Measurements from ENCODE around the gene TFAP2A.

The TFAP2A gene

GRCh38 chr6:10412461-10413261 lies 2.2 kb downstream of the TFAP2A start:
- no peak for DNase-seq

- peak in 2 of 5 donors; percentile 21 to 63 for DNase-seq
Measured at GRCh38 chr6:10411971-10412460, 2.9 kb downstream of the TFAP2A start.

- no peak for DNase-seq
Measured at GRCh38 chr6:10411131-10411970, 3.5 kb downstream of the TFAP2A start.

DNA sequence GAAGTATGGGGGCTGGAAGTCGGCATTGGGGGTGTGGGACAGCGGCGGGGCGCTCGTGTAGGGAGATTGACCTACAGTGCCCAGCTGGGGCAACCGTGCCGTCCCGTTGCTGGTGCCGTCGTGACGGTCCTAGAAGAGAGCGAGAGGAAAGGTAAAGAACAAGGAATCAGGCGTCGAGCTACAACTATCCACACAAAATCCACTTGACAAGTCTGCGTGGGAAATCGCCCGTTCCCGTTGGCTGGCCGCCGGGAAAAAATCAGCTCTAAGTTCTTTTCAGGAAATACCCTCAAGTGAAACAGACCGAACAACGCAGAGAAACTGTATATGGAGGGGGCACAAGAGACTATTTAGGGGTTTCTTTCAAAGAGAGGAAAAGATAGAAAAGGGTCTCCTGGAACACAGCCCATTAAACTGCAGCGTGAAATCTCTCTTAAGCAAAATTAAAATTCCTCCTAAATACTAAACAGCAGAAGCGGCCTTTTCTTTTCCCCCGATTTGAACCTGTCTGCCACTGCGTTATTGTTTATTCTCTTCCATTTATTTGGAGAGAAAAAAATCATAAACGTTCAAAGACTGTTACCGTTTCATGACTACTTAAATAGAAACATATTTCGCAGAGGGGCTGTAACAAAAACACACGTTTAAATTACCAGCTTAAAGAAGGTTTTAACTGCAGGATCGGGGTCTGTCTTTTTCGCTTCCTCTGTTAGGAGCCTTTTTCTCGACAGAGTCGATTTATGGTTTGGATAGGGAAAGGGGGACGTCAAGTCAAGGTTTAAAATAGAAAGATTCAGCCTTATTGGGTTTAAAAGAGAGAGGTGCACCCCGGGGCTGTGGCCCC lies 4.4 kb downstream of the TFAP2A start:
- DNase-seq, result no peak

GRCh38 chr6:10409731-10410206 lies 5.1 kb downstream of the TFAP2A start:
- no peak for DNase-seq

DNA sequence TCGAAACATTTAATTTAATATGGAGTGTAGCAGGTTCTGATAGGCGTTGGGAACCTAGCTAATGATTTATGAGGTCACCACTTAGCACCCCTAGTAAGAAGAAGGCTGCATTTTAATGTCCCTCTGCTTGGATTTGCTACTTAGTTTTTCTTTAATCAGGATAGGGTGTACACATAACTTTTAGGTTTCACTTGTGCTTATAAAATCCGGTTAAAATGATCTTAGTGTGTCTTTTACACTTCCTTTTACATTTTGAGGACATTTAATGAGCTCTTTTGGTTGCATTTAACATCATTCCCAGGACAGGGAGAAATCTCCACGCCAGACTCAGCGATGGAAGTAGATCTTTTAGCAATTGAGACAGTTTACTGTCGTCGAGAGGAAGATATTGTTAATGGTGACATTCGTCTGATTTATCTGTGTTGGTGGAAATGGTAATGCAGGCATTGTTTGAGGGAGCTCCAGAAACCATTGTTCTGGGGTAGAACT lies 5.6 kb downstream of the TFAP2A start:
- DNase-seq, result no peak

GRCh38 chr6:10408457-10408856 lies 6.4 kb downstream of the TFAP2A start:
- no peak for DNase-seq

- DNase-seq, result no peak
Measured at GRCh38 chr6:10407674-10408054, 7.2 kb downstream of the TFAP2A start.

DNA sequence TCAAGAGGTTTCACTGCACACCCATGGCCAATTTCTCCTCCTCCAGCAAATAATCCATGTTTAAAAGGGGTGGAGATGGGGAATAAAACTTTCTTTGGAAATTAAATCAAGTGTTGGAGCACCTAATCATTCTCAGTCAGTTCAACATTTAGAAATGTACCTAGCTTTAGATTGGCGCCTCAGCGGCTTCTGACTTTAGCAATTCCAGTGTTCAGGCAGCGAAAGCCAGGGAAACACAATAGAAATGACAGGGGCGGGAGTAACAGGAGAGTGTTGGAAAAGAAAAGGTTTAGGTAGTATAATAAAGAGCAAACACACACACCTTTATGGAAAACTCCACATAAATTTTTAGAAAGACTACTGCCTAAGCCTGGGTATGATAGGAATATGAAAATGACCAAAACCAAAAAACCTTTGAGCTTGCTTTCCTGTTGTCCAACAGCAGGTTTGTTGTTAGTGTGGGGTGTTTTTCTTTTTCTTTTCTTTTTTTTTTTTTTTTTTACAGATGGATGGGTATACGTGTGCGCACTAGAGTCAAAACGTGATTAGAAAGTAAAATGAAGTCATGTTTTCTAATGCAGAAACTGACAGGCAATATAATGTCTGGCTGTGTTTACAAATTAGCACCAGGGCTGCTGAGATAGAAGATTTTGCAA lies 7.7 kb downstream of the TFAP2A start:
- DNase-seq, result no peak

DNA sequence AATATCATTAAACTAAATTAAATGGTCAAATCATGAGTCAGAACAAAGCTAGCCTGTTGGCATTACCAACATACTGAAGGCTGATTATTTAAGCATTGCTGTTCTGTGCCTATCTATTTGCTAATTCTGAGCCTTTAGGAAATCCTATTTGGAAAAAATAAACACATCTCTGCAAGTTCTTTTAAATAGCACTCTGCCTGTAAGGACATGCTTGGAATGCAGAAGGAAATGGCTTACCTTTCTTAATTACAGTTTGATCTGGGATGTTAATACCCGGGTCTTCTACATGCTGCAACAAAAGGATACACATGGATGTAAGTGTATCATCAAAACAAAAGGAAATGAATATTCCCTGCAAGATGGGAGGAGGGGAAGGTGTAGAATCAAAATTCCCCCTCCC lies 8.3 kb downstream of the TFAP2A start:
- DNase-seq, result no peak

- no peak for DNase-seq
Measured at GRCh38 chr6:10405513-10405900, 9.4 kb downstream of the TFAP2A start.

DNA sequence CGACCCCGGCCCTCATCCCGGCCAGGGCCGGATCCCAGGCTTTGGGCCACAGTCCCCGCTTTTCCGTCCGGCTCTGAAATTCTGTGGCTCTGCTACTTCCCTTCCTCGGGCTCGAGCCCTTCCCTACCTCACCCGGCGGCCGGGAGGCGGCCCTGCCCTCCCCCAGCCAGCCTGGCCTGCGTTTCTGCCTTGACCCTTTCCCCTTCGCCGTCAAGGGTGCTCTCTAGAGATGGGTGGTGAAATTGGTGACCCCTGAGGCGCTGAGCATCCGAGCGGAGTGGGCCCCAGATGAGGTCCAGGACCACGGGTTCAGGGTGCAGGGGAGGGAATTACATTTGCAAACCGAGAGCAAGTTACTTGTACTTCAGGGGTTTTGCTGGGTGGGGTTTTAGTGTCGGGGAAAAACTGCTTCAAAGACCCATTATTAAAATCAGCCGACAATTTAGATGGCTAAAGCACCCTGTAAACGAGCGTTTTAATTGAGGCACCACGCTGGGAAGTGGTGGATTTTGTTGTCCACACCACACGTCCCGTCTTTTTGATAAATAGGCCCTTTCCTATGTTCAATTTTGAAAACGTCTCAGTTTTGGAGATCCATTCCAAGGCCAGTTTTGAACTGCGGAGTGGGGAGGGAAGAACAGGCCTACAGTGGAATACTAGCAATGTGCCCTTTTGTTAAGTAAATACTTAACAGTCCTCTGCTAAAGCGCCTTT lies 9.9 kb downstream of the TFAP2A start:
- no peak for DNase-seq

DNA sequence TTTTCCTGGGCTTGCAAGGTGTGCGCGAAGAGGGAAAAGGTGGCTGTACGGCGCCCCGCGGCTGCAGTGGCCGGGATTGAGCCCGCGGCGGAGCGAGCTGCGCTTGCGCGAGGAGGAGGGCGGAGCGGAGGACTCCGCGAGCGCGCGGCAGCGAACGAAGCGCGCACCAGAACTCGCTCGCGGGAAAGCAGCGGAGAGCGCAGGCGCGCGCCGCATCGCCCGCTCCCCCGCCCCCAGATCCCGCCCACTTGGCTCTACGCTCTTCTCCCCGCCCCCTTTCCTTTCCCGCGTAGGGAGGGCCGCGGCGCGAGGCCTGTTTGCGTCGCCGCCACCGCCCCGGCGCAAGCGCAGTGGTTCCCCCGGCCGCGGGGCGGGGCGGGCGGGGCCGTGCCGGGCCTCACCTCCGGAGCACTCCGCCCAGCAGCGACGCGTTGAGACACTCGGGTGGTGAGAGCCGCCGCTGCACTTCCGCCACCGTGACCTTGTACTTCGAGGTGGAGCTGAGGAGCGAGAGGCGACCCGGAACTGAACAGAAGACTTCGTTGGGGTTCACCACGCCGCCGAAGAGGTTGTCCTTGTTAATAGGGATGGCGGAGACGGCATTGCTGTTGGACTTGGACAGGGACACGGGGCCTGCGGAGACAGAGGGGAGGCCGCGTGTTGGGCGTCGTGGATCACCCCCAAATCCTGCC lies 10.6 kb downstream of the TFAP2A start:
- peak; percentile 68 to 94 (median 75) for DNase-seq

GRCh38 chr6:10403385-10404106 lies 11.3 kb downstream of the TFAP2A start:
- DNase-seq, result no peak

DNA sequence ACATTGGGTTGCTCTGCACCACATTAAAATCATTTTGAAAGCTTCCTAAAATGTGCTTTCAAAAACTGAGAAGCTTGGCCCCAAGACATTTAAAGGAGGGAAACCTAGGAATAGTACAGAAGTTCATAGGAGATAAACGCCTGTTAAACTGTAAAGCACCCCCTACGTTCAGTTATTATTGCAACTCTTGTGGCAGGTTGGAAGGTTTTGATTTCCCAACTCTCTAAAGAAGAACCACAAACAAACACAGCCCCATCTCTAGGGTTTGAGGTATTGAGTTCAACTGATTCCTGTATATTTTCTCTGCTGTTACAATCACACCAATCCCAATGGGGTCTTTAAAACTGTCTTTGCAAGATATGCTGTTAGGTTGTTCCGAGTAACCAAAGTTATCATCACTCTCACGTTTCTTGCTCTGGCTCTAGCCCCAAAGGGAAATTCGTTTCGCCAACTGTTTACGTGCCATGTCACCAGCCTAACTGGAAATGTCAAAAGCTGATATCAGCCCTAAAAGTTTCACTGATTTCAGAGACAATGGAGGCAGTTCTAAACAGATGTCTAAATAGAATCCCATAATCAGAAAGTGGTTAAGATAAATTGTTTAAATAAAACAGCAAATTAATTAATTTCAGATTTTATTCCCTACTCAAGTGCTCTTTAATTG lies 12.1 kb downstream of the TFAP2A start:
- DNase-seq, result no peak

DNA sequence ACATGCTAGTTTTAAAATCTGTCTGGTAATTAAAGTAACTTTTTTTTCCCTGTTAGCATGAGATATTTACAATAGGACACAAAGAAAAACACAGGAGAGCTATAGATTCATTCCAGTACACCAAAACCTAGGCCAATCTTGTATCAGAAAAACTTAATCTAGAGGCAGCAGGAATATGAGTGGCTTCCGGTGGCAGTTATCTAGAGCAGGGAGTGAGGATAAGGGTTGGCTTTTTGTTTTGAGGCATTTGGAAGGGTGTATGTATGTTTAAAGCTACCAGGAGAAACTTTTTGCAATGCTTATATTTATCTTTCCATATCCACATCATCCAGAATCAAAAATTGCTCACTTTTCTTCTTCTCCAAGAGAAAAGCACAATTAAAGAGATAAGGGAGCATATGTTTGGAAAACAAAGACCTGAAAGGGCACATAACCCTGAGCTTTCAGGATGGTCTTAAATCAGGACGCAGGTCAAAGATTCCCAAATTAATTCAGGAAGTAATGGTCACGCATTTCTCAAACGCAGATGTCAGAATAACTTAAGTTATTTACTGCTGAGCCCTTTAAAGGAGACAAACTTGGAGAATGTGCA lies 13.1 kb downstream of the TFAP2A start:
- no peak for DNase-seq

DNA sequence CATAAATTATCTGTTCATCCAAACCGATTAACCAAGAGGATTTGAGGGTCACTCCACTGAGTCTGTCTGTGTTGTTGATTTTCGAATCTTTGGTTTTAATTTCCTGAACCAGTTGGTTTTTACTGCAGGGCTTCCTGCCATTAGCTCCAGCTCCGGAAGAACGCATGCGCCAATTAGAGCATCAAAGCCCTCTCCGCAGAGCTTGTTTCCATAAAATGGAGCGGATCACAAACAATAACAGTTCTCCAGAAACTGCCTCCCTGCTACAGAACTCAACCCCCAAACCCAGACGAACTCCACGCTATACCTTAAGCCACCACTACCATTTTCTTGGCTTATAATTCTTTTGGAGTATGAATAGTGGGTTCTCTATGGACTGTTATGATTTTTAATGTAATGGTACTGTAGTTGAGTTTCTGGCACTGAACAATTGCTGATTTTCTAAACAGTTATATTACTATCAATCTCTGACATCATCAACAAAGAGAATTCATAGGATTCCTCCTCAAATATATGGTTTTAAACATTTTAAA lies 13.8 kb downstream of the TFAP2A start:
- no peak for DNase-seq

GRCh38 chr6:10400330-10400729 lies 14.5 kb downstream of the TFAP2A start:
- no peak for DNase-seq

- no peak for DNase-seq
Measured at GRCh38 chr6:10399451-10399850, 15.4 kb downstream of the TFAP2A start.

Measured in T-helper 1 cell (primary cell).